Fibroblast of skin of left quadriceps (primary cell): ENCODE data around the gene MYO5B.
"Not testable (repeated sequence)": the region's sequence is repeated elsewhere in the genome, so short reads cannot be mapped to it uniquely, and the experiment has no call there.

Experiments used
- DNase-seq, 2 experiments: peaks; one replicate each; pipeline ENCODE4 v3.0.0-alpha.2; 2013; ENCODE audit warnings: low read depth in 2 of 2

The MYO5B gene

GRCh38 chr18:49922228-49922627, 272.7 kb downstream of the MYO5B start:
- DNase-seq: no peak

- DNase-seq: peak in 1 of 2 experiments; percentile 3
These were observed 273.5 kb downstream of the MYO5B start for GRCh38 chr18:49921318-49921985.

- peak; percentile 11 to 12 for DNase-seq
These were observed 274.2 kb downstream of the MYO5B start for GRCh38 chr18:49920731-49921130.

- DNase-seq: no peak
These were observed 277.2 kb downstream of the MYO5B start for GRCh38 chr18:49917742-49918141.

GRCh38 chr18:49915352-49915751, 279.6 kb downstream of the MYO5B start:
- DNase-seq: no peak

- DNase-seq: no peak
These were observed 281.7 kb downstream of the MYO5B start for GRCh38 chr18:49913221-49913620.

- no peak for DNase-seq
These were observed 283.5 kb downstream of the MYO5B start for GRCh38 chr18:49911427-49911826.

GRCh38 chr18:49910986-49911385, 284.0 kb downstream of the MYO5B start:
- DNase-seq: no peak

GRCh38 chr18:49910019-49910418, 284.9 kb downstream of the MYO5B start:
- no peak for DNase-seq

- DNase-seq: no peak
These were observed 287.5 kb downstream of the MYO5B start for GRCh38 chr18:49907346-49907929.

- DNase-seq: no peak
These were observed 289.2 kb downstream of the MYO5B start for GRCh38 chr18:49905771-49906170.

GRCh38 chr18:49904871-49905555, 289.9 kb downstream of the MYO5B start:
- no peak for DNase-seq

- no peak for DNase-seq
These were observed 293.0 kb downstream of the MYO5B start for GRCh38 chr18:49901862-49902340.

- DNase-seq: no peak
These were observed 295.2 kb downstream of the MYO5B start for GRCh38 chr18:49899657-49900330.

- peak; percentile 44 to 53 for DNase-seq
These were observed 296.5 kb downstream of the MYO5B start for GRCh38 chr18:49898421-49898820.

GRCh38 chr18:49894517-49895226, 300.3 kb downstream of the MYO5B start:
- no peak for DNase-seq

GRCh38 chr18:49893036-49893435, 301.9 kb downstream of the MYO5B start:
- DNase-seq: no peak

GRCh38 chr18:49892148-49892924, 302.6 kb downstream of the MYO5B start:
- DNase-seq: no peak

GRCh38 chr18:49890041-49890440, 304.9 kb downstream of the MYO5B start:
- no peak for DNase-seq

- not testable (repeated sequence) for DNase-seq
These were observed 305.4 kb downstream of the MYO5B start for GRCh38 chr18:49889552-49889951.
